HG02970 (cell line): Measurements from ENCODE around the gene SSR1.
"Not testable (repeated sequence)": the region's sequence is repeated elsewhere in the genome, so short reads cannot be mapped to it uniquely, and the experiment has no call there.

Experiments used
- ATAC-seq: cut with Tn5 transposase; IDR thresholded peaks from one replicate; pipeline ENCODE4 v1.9.1; 2021; ENCODE audit warnings: mild to moderate bottlenecking, moderate library complexity, moderate number of reproducible peaks; ENCODE audit not compliant: unreplicated experiment, low FRiP score

SSR1 gene

GRCh38 chr6:7319406-7319805 is 6.4 kb upstream of the SSR1 start:
- ATAC-seq: not testable (repeated sequence)

- no peak for ATAC-seq
Measured at GRCh38 chr6:7317538-7317937, 4.5 kb upstream of the SSR1 start.

DNA sequence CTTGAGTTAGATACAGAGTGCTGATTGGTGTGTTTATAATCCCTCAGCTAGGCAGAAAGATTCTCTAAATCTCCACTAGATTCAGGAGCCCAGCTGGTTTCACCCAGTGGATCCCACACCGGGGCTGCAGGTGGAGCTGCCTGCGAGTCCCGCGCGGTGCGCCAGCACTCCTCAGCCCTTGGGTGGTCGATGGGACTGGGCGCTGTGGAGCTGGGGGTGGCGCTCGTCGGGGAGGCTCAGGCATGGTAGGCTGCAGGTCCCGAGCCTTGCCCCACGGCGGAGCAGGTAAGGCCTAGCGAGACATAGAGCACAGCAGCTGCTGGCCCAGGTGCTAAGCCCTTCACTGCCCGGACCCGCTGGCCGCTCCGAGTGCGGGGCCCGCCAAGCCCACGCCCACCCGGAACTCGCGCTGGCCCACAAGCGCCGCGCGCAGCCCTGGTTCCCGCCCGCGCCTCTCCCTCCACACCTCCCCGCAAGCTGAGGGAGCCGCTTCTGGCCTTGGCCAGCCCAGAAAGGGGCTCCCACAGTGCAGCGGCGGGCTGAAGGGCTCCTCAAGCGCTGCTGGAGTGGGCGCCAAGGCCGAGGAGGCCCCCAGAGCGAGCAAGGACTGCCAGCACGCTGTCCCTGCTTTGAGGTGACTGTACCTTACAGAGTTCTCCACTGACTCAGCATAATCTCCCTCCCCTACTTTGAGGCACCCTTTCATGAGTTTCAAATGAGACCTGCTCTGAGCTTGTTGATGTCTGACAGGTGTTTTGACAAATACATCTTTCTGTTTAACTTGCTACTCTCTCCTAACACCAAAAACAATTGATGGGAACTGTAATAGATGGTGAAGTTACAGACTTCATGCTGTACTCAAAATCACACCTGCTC is 3.9 kb upstream of the SSR1 start:
- no peak for ATAC-seq

- ATAC-seq: no peak
Measured at GRCh38 chr6:7315948-7316365, 3.0 kb upstream of the SSR1 start.

- ATAC-seq: not testable (repeated sequence)
Measured at GRCh38 chr6:7315087-7315947, 2.3 kb upstream of the SSR1 start.

- ATAC-seq: no peak
Measured at GRCh38 chr6:7314414-7314813, 1.4 kb upstream of the SSR1 start.

DNA sequence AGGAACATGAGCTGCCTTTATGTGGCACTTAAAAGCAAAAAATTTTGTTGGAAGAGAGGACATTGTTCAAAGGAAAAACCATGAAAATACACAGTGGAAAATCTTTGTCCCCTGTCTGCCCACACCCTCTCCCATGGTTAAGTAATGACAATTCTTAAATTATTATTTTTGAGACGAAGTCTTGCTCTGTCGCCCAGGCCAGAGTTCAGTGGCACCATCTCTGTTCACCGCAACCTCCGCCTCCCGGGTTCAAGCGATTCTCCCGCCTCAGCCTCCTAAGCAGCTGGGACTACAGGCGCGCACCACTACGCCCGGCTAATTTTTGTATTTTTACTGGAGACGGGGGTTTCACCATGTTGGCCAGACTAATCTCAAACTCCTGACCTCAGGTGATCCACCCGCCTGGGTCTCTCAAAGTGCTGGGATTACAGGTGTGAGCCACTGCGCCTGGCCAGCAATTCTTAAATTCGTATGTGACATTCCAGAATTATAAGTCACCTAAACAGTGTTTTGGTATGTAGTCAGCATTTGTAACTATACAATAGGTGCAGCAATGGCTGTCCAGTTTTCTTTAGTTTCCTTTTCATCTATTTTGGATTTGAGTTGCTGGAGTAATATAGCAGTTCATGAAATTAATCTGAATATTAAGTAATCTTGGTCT is 636 bp upstream of the SSR1 start:
- no peak for ATAC-seq

GRCh38 chr6:7311917-7312615 is 933 bp downstream of the SSR1 start:
- no peak for ATAC-seq

DNA sequence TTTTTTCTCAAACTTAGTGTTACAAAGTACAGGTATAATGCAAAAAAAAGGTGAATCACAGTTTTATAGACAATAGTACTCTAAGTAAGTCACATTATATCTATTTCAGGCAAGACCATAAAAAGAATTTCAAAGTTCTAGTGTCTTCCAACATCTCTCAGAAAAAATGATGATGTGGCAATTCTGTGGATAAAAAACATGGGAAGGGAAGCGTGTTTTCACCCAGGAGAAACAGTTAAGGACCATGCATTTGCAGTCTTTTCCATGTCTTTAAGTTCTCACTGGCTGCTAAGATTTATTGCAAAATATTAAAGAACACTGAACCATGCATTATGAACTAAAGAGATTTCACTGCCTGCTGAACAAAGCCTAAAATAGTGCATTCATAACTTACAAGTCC is 1.8 kb downstream of the SSR1 start:
- no peak for ATAC-seq

DNA sequence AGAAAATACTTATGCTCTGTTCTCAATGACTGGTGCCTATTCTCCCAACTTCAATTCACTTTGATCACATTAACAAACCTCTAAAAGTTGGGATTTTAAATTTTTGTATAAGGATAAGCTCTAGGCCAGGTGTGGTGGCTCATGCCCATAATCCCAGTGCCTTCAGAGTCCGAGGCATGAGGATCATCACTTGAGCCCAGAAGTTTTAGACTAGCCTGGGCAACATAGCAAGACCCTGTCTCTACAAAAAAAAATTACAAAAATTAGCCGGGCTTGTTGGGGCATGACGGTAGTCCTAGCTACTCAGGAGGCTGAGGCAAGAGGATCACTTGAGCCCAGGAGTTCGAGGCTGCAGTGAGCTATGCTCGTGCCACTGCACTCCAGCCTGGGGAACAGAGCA is 3.9 kb downstream of the SSR1 start:
- ATAC-seq: no peak

- ATAC-seq: no peak
Measured at GRCh38 chr6:7307533-7307932, 5.5 kb downstream of the SSR1 start.

DNA sequence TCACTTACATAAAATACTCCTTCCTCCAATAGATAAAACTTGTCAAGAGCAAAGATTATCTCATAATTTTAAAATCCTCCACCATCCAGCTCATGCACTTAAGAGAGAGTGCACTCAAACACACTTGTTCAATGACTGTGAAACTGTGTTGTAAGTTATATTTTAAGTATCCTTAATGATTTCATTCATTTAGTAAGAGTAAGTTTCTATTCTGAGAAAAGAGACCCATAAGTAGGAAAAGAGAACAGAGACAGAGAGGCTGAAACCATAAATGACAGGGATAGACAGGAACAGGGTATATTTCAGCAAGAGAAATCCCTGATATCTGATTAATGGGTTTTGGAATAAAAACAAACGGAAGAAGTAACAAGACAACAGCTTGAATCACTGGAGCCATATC is 8.2 kb downstream of the SSR1 start:
- ATAC-seq: no peak

GRCh38 chr6:7301702-7302101 is 11.3 kb downstream of the SSR1 start:
- ATAC-seq: no peak

DNA sequence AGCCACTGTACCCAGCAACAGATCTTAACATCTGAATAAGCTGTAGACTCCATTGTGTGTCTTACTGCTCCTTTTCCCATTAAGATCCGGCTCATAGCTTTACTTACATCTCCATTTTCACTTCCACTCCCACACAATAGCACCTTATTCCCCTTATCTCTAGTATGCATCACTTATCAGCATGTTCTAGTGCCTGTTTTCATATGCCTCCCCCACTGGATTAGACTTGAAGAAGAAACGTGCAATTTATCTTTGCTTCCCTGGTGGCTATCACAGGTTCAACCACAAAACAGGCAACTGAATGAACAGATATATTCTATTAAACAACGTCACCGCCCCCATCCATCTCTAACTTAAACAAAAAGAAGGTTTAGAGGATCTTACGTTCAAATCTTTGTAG is 12.1 kb downstream of the SSR1 start:
- no peak for ATAC-seq

- no peak for ATAC-seq
Measured at GRCh38 chr6:7298113-7298512, 14.9 kb downstream of the SSR1 start.

GRCh38 chr6:7296602-7297001 is 16.4 kb downstream of the SSR1 start:
- ATAC-seq: no peak

- no peak for ATAC-seq
Measured at GRCh38 chr6:7295916-7296315, 17.1 kb downstream of the SSR1 start.

- no peak for ATAC-seq
Measured at GRCh38 chr6:7292596-7293255, 20.3 kb downstream of the SSR1 start.

GRCh38 chr6:7290079-7290478 is 22.9 kb downstream of the SSR1 start:
- ATAC-seq: no peak

DNA sequence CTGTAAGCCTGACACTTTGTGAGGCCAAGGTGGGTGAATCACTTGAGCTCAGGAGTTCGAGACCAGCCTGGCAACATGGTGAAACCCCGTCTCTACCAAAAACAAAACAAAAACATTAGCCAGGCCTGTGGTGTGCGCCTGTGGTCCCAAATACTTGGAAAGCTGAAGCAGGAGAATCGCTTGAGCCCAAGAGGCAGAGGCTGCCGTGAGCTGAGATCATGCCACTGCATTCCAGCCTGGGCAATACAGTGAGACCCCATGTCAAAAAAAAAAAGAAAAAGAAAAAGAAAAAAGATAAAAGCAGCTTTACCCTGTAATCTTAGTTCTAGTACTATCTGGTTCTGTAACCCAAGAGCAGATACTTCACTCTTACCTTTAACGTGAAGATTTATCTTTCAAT is 27.6 kb downstream of the SSR1 start:
- no peak for ATAC-seq
